ENCODE results near the gene CCDC61.

Gene CCDC61

DNA sequence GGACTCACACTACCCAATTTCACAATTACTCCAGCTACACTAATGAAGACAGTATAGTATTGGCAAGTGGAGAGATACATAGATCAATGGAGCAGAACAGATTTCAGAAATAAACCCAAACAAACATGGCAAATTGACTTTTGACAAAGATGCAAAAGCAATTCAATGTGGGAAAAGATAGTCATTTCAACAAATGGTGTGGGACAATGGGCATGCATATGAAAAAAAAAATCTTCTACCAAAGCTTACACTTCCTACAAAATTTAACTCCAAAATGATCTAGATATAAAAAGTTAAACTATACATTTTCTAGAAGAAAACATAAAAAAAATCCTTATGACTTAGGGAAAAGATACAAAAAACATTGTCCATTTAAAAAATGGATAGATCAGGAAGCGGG lies 48.3 kb downstream of the CCDC61 start:
- DNase-seq: no peak

- no peak for DNase-seq
Observed at GRCh38 chr19:46049597-46049996, 54.3 kb downstream of the CCDC61 start.

DNA sequence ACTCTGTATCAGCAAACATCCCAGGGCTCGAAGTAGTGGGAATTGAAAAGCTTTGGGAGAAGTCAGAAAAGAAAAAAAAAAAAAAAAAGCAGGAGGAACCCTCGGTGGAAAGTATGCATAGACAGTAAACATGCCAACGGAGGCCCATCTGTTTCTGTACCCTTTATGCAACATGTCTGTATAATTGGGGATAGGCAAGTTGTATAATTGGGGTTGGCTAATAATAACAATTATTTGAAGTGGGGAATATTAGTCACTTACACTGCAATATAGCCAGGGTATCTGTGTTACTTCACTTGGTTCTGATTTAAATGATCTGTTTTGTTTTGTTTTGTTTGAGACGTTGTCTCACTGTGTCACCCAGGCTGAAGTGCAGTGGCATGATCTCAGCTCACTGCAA lies 57.6 kb downstream of the CCDC61 start:
- DNase-seq: no peak

DNA sequence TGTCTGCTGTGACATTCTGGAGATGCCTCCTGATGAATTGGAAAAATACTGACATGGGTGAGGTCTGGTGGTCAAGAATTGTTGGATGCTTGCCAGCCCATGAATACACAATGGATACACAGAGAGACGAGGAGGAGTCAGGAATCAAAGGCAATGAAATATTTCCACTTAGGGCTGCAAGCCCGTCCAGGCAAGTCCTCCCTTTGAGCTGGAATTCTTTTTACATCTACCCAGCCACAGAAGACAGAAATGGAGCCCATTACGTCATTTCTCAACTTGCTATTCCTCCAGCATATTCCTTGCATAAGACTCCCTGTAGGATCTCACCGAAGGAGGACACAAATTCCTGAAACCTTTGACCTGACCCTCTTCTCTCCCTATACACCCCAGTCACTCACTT lies 61.3 kb downstream of the CCDC61 start:
- no peak for DNase-seq

GRCh38 chr19:46058778-46059177 lies 63.5 kb downstream of the CCDC61 start:
- DNase-seq: no peak

- DNase-seq: no peak
Observed at GRCh38 chr19:46060012-46060411, 64.7 kb downstream of the CCDC61 start.

DNA sequence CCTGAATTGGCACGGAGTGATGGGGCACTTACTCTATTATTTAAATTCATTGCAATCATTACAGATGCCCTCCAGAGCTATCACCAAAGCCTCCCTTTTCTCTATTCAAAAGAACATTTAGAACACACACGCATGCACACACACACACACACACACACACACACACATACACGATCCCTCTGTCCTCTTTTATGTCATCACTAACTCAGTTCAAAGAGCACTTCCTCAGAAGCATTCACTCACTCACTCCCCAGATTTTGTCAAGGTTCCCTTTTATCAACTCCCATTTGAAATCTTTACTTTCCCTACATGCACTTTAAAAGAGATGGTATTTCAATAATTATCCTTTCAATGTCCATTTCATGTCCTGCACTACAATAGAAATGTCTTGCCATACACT lies 67.9 kb downstream of the CCDC61 start:
- DNase-seq: no peak

DNA sequence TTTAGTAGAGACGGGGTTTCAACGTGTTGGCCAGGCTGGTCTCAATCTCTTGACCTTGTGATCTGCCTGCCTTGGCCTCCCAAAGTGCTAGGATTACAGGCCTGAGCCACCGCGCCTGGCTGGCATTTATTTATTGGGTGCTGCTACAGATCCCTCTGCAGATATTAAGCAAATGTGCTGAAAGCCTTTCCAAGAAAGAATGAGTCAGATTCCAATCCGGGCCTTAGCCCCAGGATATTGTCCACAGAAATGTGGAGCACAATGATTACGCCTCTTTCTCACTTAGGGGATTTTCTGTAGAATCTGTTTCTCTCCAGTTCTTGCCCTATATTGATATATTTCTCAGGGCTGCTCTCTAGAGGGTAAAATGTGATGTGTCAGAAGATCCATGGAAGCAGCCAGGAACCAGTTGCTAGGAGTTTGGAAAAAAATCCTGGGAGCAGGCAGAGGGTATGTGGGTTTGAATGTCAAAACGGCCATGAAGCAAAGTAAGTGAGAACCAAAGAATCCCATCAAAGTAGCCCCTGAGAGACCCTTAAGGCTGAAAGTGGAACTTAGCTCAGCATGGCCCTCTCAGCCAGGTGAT lies 70.3 kb downstream of the CCDC61 start:
- DNase-seq: no peak

DNA sequence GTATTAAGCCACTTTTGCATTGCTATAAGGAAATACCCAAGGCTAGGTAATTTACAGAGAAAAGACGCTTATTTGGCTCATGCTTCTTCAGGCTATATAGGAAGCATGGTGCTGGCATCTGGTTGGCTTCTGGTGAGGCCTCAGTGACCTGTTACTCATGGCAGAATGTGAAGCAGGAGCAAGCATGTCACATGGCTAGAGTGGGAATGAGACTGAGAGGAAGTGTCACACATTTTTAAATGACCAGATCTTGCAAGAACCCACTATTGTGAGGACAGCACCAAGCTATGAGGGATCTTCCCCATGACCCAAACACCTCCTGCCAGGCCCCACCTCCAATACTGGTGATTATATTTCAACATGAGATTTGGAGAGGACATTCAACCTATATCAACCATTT lies 71.2 kb downstream of the CCDC61 start:
- no peak for DNase-seq

DNA sequence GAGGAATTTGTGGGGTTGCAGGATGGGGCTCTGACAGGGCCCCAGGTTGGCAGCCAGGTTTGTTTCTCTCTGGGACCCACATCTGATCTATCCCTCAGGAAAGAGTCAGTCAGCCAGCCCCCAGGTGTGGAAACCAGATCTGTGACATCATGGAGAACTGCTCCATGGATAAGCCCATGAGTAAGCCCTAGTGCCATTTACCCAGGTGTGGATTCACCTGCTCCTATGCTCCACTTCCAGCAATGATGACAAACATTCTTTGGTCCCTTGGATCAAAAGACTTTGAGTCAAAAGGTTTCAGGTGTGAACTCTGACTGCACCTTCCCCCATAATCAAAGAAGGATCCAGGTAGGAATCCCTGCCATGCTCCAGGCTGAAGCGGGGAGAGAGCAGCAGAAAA lies 72.4 kb downstream of the CCDC61 start:
- DNase-seq: no peak

Data from activated CD4-positive, alpha-beta T cell treated with anti-CD3 and anti-CD28 coated beads, Interleukin-2, Interleukin-6, amounts not matched to agents 100 ng/mL and 50 ng/mL, durations not matched to agents 16 hours and 8 hours (primary cell).